Stimulated activated naive CD4-positive, alpha-beta T cell treated with Interleukin-2 at 50 U/mL for 16 hours (primary cell): ENCODE measurements around the gene STK25.

Experiments
- DNase-seq: peaks from one replicate; lab custom pipeline; 2025; lab: John Stamatoyannopoulos, UW

The STK25 gene

GRCh38 chr2:241508240-241509154, at the start of gene STK25:
Gene STK25, minus strand, starts transcription at chr2:241508584. Its CDS starts 549 bp downstream, at chr2:241508035.
- peak; percentile 96 for DNase-seq

GRCh38 chr2:241556746-241557145, 48.4 kb upstream of the STK25 start:
- no peak for DNase-seq

GRCh38 chr2:241555711-241556110, 47.3 kb upstream of the STK25 start:
- DNase-seq = no peak

- no peak for DNase-seq
These were observed 46.4 kb upstream of the STK25 start for GRCh38 chr2:241554610-241555322.

GRCh38 chr2:241553981-241554380, 45.6 kb upstream of the STK25 start:
- no peak for DNase-seq

- DNase-seq = no peak
These were observed 45.1 kb upstream of the STK25 start for GRCh38 chr2:241553512-241553830.

- DNase-seq = no peak
These were observed 43.8 kb upstream of the STK25 start for GRCh38 chr2:241551998-241552737.

- no peak for DNase-seq
These were observed 43.2 kb upstream of the STK25 start for GRCh38 chr2:241551599-241551997.

GRCh38 chr2:241550616-241551580, 42.5 kb upstream of the STK25 start:
- no peak for DNase-seq

GRCh38 chr2:241548451-241548835, 40.1 kb upstream of the STK25 start:
- DNase-seq = no peak

GRCh38 chr2:241547781-241548450, 39.5 kb upstream of the STK25 start:
- no peak for DNase-seq

- DNase-seq = no peak
These were observed 38.6 kb upstream of the STK25 start for GRCh38 chr2:241546771-241547498.

- DNase-seq = no peak
These were observed 37.4 kb upstream of the STK25 start for GRCh38 chr2:241545523-241546473.

- DNase-seq = no peak
These were observed 36.7 kb upstream of the STK25 start for GRCh38 chr2:241545106-241545505.

GRCh38 chr2:241542278-241542605, 33.9 kb upstream of the STK25 start:
- no peak for DNase-seq

- no peak for DNase-seq
These were observed 33.3 kb upstream of the STK25 start for GRCh38 chr2:241541564-241542277.

- peak; percentile 27 for DNase-seq
These were observed 32.6 kb upstream of the STK25 start for GRCh38 chr2:241540771-241541561.

GRCh38 chr2:241540401-241540770, 32.0 kb upstream of the STK25 start:
- no peak for DNase-seq
